PC-9 (cell line): ENCODE results near the gene DNTTIP2. TPM values are rescaled to one million over a fixed set of nuclear protein-coding genes. Genes with fewer than 3 reads are reported as not detected.
A peak's percentile ranks its signal among the peaks of the same experiment; 100 is the strongest.

Experiments
- BruUV-seq: library from RNA; stranded (reverse); fragments of 400-500 nt; replicated peaks from 2 replicates; lab custom pipeline; 2021; lab: Mats Ljungman, UMichigan
- CTCF ChIA-PET: fragments of 300-600 bp; sonication (Branson Sonifier 250); formaldehyde crosslinking; loops from one replicate; lab custom pipeline; 2022; ENCODE audit warnings: antibody characterized with exemption; lab: Charles Lee
- POLR2A ChIA-PET: fragments of 300-600 bp; sonication (Branson Sonifier 250); formaldehyde crosslinking; loops from one replicate; lab custom pipeline; 2022; ENCODE audit warnings: antibody characterized with exemption; ENCODE audit not compliant: unreplicated experiment; lab: Charles Lee
- DNase-seq, 2 experiments: peaks; one replicate each; pipeline versions ENCODE4 v3.0.0 to v3.0.0-alpha.2; 2015 to 2022; ENCODE audit warnings: mixed read lengths in 1 of 2
- H2AFZ ChIP-seq: fragments of 200-600 bp; sonication (generic); 2 replicates; pipeline ENCODE4 v1.8.1; 2017; ENCODE audit warnings: antibody characterized with exemption
- H3F3A ChIP-seq: fragments of 200-600 bp; sonication (generic); 2 replicates; pipeline ENCODE4 v1.8.1; 2017; ENCODE audit warnings: antibody characterized with exemption, mild to moderate bottlenecking, low read depth; ENCODE audit not compliant: insufficient read depth
- H3K27ac ChIP-seq: fragments of 200-600 bp; sonication (generic); 2 replicates; pipeline ENCODE4 v1.6.1; 2016; ENCODE audit warnings: mixed run types
- H3K27me3 ChIP-seq: fragments of 200-600 bp; sonication (generic); 2 replicates; pipeline ENCODE4 v1.6.1; 2016; ENCODE audit warnings: low read depth, mixed run types; ENCODE audit not compliant: insufficient read depth
- H3K36me3 ChIP-seq: fragments of 200-600 bp; sonication (generic); 2 replicates; pipeline ENCODE4 v1.6.1; 2016; ENCODE audit warnings: low read depth, mixed run types
- H3K4me1 ChIP-seq: fragments of 200-600 bp; sonication (generic); replicated peaks from 2 replicates; pipeline ENCODE4 v1.6.1; 2016; ENCODE audit warnings: mixed run types; ENCODE audit not compliant: insufficient read depth
- H3K4me2 ChIP-seq: fragments of 200-600 bp; sonication (generic); 2 replicates; pipeline ENCODE4 v1.6.1; 2017; ENCODE audit warnings: mixed run types
- H3K4me3 ChIP-seq: fragments of 200-600 bp; sonication (generic); 2 replicates; pipeline ENCODE4 v1.6.1; 2016; ENCODE audit warnings: mixed run types
- H3K79me2 ChIP-seq: fragments of 200-600 bp; sonication (generic); 2 replicates; pipeline ENCODE4 v1.6.1; 2017; ENCODE audit warnings: low read depth, mixed run types
- H3K9me2 ChIP-seq: fragments of 200-600 bp; sonication (generic); 2 replicates; pipeline ENCODE4 v1.8.1; 2017; ENCODE audit warnings: mild to moderate bottlenecking; ENCODE audit not compliant: insufficient read depth
- H3K9me3 ChIP-seq: fragments of 200-600 bp; sonication (generic); 2 replicates; pipeline ENCODE4 v1.8.1; 2016; ENCODE audit warnings: low read depth; ENCODE audit not compliant: insufficient read depth
- H4K20me1 ChIP-seq: fragments of 200-600 bp; sonication (generic); 2 replicates; pipeline ENCODE4 v1.8.1; 2017; ENCODE audit not compliant: insufficient read depth
- CTCF ChIP-seq: fragments of 200-600 bp; sonication (generic); conservative IDR thresholded peaks from 2 replicates; pipeline ENCODE4 v1.6.1; 2017; ENCODE audit warnings: mixed run types, antibody characterized with exemption, mild to moderate bottlenecking, moderate library complexity
- EZH2 ChIP-seq: fragments of 200-600 bp; sonication (generic); IDR thresholded peaks from 2 replicates; pipeline ENCODE4 v1.8.0; 2017; ENCODE audit warnings: antibody characterized with exemption, low read depth
- intact Hi-C: fragments of 100-400 bp; cut with micrococcal nuclease; formaldehyde crosslinking; loops from one replicate; pipeline ENCODE4 v1.10.0; 2022; ENCODE audit not compliant: unreplicated experiment
- total RNA-seq: library from RNA; stranded (reverse); gene quantifications from 2 replicates; pipeline ENCODE4 v1.2.3, GENCODE V29; 2021

The DNTTIP2 gene
- total RNA-seq, 1 experiment from 2014 or later: 85.7 TPM

- POLR2A ChIA-PET: interaction anchor here (0.7 to 1.0 kb wide), 3 partner anchors 31 to 479 kb away, joined by 3 read pairs; no protein-coding TSS in a partner anchor
Measured at GRCh38 chr1:93848350-93848883, 30.6 kb downstream of the DNTTIP2 start.

GRCh38 chr1:93847811-93848288 lies 31.2 kb downstream of the DNTTIP2 start:
- H3K79me2 ChIP-seq: peaks cover 15% of the 10 kb centered on the region
- peak overlapping the region; percentile 86 for H2AFZ ChIP-seq
- ChIA-PET POLR2A (interaction anchor here (0.5 to 1.0 kb wide), 3 partner anchors 31 to 401 kb away, joined by 3 to 5 read pairs (median 3); no protein-coding TSS in a partner anchor), CTCF (interaction anchor here (0.6 to 0.7 kb wide), 2 partner anchors 223 to 831 kb away, joined by 3 to 20 read pairs; no protein-coding TSS in a partner anchor)
- H4K20me1 ChIP-seq: no peaks in the 10 kb centered on the region
- H3K27ac ChIP-seq: peak overlapping the region; percentile 28
- H3K36me3 ChIP-seq: 0 out of 2 replicates have a peak, but pooled peaks cover 5% of the 10 kb centered on the region
- peak overlapping the region; percentile 94 for H3K4me3 ChIP-seq
- no peaks in the 10 kb centered on the region for H3K27me3 ChIP-seq
- H3K4me1 ChIP-seq: peaks cover 36% of the 10 kb centered on the region
- peak; percentile 55 to 64 for DNase-seq
- no peaks in the 10 kb centered on the region; the same call in 1 of the 2 replicates for H3K9me3 ChIP-seq
- H3K4me2 ChIP-seq: peak overlapping the region; percentile 95
- TSS peak; percentile 17 for BruUV-seq
- no peak for TF ChIP-seq EZH2
- TF ChIP-seq CTCF: no peak
- peaks cover 33% of the 10 kb centered on the region for H3F3A ChIP-seq
- intact Hi-C loops: loop anchor here (1.0 to 5.0 kb wide), 2 partner anchors 400 to 501 kb away; partner anchors contain the start of genes DR1 and FNBP1L
- no peaks in the 10 kb centered on the region for H3K9me2 ChIP-seq

More at GRCh38 chr1:93848350-93848883, 30.6 kb downstream of the DNTTIP2 start:
- Histone ChIP-seq H3K9me2 (no peaks in the 10 kb centered on the region), H3K4me3 (peak overlapping the region; percentile 94), H3K9me3 (no peaks in the 10 kb centered on the region; the same call in 1 of the 2 replicates), H3K36me3 (no peaks in the 10 kb centered on the region), H3K27me3 (no peaks in the 10 kb centered on the region), H4K20me1 (no peaks in the 10 kb centered on the region), H3K79me2 (peaks cover 13% of the 10 kb centered on the region), H3K4me2 (peak overlapping the region; percentile 95), H3K4me1 (peaks cover 31% of the 10 kb centered on the region), H3F3A (peaks cover 33% of the 10 kb centered on the region), H2AFZ (peak overlapping the region; percentile 86), H3K27ac (0 out of 2 replicates have a peak overlapping the region, but pooled peaks have one; percentile 28)
- CTCF ChIA-PET: no interaction called here
- peak in 1 of 2 experiments; percentile 30 for DNase-seq
- BruUV-seq: no TSS peak
- TF ChIP-seq CTCF (no peak), EZH2 (no peak)
- intact Hi-C loops: loop anchor here (5.0 kb wide), 1 partner anchor 501 kb away; the partner anchor contains the start of gene DR1

GRCh38 chr1:93846992-93847810 lies 31.8 kb downstream of the DNTTIP2 start:
- 0 out of 2 replicates have a peak, but pooled peaks cover 5% of the 10 kb centered on the region for H3K36me3 ChIP-seq
- ChIA-PET CTCF (interaction anchor here (0.6 to 0.7 kb wide), 2 partner anchors 223 to 830 kb away, joined by 3 to 20 read pairs; no protein-coding TSS in a partner anchor), POLR2A (interaction anchor here (0.5 kb wide), 2 partner anchors 117 to 177 kb away, joined by 5 read pairs; no protein-coding TSS in a partner anchor)
- peak overlapping the region; percentile 94 for H3K4me3 ChIP-seq
- peak overlapping the region; percentile 95 for H3K4me2 ChIP-seq
- H4K20me1 ChIP-seq: no peaks in the 10 kb centered on the region
- peak overlapping the region; percentile 86 for H2AFZ ChIP-seq
- H3F3A ChIP-seq: peaks cover 33% of the 10 kb centered on the region
- no peaks in the 10 kb centered on the region for H3K9me2 ChIP-seq
- peaks cover 15% of the 10 kb centered on the region for H3K79me2 ChIP-seq
- H3K4me1 ChIP-seq: peaks cover 36% of the 10 kb centered on the region
- peak overlapping the region; percentile 81 for H3K27ac ChIP-seq
- TF ChIP-seq CTCF (no peak), EZH2 (no peak)
- H3K27me3 ChIP-seq: no peaks in the 10 kb centered on the region
- H3K9me3 ChIP-seq: no peaks in the 10 kb centered on the region; the same call in 1 of the 2 replicates
- no TSS peak for BruUV-seq
- DNase-seq: peak; percentile 87 to 90
- intact Hi-C loops: loop anchor here (1.0 to 5.0 kb wide), 3 partner anchors 262 to 500 kb away; partner anchors contain the start of genes DR1 and FNBP1L
